PC-9 (cell line): ENCODE results near the gene SULT1B1. TPM values are rescaled to one million over a fixed set of nuclear protein-coding genes. Genes with fewer than 3 reads are reported as not detected.

Experiments
- BruUV-seq: library from RNA; stranded (reverse); fragments of 400-500 nt; replicated peaks from 2 replicates; lab custom pipeline; 2021; lab: Mats Ljungman, UMichigan
- CTCF ChIA-PET: fragments of 300-600 bp; sonication (Branson Sonifier 250); formaldehyde crosslinking; loops from one replicate; lab custom pipeline; 2022; ENCODE audit warnings: antibody characterized with exemption; lab: Charles Lee
- POLR2A ChIA-PET: fragments of 300-600 bp; sonication (Branson Sonifier 250); formaldehyde crosslinking; loops from one replicate; lab custom pipeline; 2022; ENCODE audit warnings: antibody characterized with exemption; ENCODE audit not compliant: unreplicated experiment; lab: Charles Lee
- DNase-seq, 2 experiments: peaks; one replicate each; pipeline versions ENCODE4 v3.0.0 to v3.0.0-alpha.2; 2015 to 2022; ENCODE audit warnings: mixed read lengths in 1 of 2
- H2AFZ ChIP-seq: fragments of 200-600 bp; sonication (generic); 2 replicates; pipeline ENCODE4 v1.8.1; 2017; ENCODE audit warnings: antibody characterized with exemption
- H3F3A ChIP-seq: fragments of 200-600 bp; sonication (generic); 2 replicates; pipeline ENCODE4 v1.8.1; 2017; ENCODE audit warnings: antibody characterized with exemption, mild to moderate bottlenecking, low read depth; ENCODE audit not compliant: insufficient read depth
- H3K27ac ChIP-seq: fragments of 200-600 bp; sonication (generic); 2 replicates; pipeline ENCODE4 v1.6.1; 2016; ENCODE audit warnings: mixed run types
- H3K27me3 ChIP-seq: fragments of 200-600 bp; sonication (generic); 2 replicates; pipeline ENCODE4 v1.6.1; 2016; ENCODE audit warnings: low read depth, mixed run types; ENCODE audit not compliant: insufficient read depth
- H3K36me3 ChIP-seq: fragments of 200-600 bp; sonication (generic); 2 replicates; pipeline ENCODE4 v1.6.1; 2016; ENCODE audit warnings: low read depth, mixed run types
- H3K4me1 ChIP-seq: fragments of 200-600 bp; sonication (generic); replicated peaks from 2 replicates; pipeline ENCODE4 v1.6.1; 2016; ENCODE audit warnings: mixed run types; ENCODE audit not compliant: insufficient read depth
- H3K4me2 ChIP-seq: fragments of 200-600 bp; sonication (generic); 2 replicates; pipeline ENCODE4 v1.6.1; 2017; ENCODE audit warnings: mixed run types
- H3K4me3 ChIP-seq: fragments of 200-600 bp; sonication (generic); 2 replicates; pipeline ENCODE4 v1.6.1; 2016; ENCODE audit warnings: mixed run types
- H3K79me2 ChIP-seq: fragments of 200-600 bp; sonication (generic); 2 replicates; pipeline ENCODE4 v1.6.1; 2017; ENCODE audit warnings: low read depth, mixed run types
- H3K9me2 ChIP-seq: fragments of 200-600 bp; sonication (generic); 2 replicates; pipeline ENCODE4 v1.8.1; 2017; ENCODE audit warnings: mild to moderate bottlenecking; ENCODE audit not compliant: insufficient read depth
- H3K9me3 ChIP-seq: fragments of 200-600 bp; sonication (generic); 2 replicates; pipeline ENCODE4 v1.8.1; 2016; ENCODE audit warnings: low read depth; ENCODE audit not compliant: insufficient read depth
- H4K20me1 ChIP-seq: fragments of 200-600 bp; sonication (generic); 2 replicates; pipeline ENCODE4 v1.8.1; 2017; ENCODE audit not compliant: insufficient read depth
- EZH2 ChIP-seq: fragments of 200-600 bp; sonication (generic); IDR thresholded peaks from 2 replicates; pipeline ENCODE4 v1.8.0; 2017; ENCODE audit warnings: antibody characterized with exemption, low read depth
- intact Hi-C: fragments of 100-400 bp; cut with micrococcal nuclease; formaldehyde crosslinking; loops from one replicate; pipeline ENCODE4 v1.10.0; 2022; ENCODE audit not compliant: unreplicated experiment
- total RNA-seq: library from RNA; stranded (reverse); gene quantifications from 2 replicates; pipeline ENCODE4 v1.2.3, GENCODE V29; 2021
- TF ChIP-seq, protein P1 (sequence below): fragments of 200-600 bp; sonication (generic); conservative IDR thresholded peaks from 2 replicates; pipeline ENCODE4 v1.6.1; 2017; ENCODE audit warnings: mixed run types, antibody characterized with exemption, mild to moderate bottlenecking, moderate library complexity

SULT1B1 gene
- total RNA-seq, 1 experiment from 2014 or later: 0.24 TPM

DNA sequence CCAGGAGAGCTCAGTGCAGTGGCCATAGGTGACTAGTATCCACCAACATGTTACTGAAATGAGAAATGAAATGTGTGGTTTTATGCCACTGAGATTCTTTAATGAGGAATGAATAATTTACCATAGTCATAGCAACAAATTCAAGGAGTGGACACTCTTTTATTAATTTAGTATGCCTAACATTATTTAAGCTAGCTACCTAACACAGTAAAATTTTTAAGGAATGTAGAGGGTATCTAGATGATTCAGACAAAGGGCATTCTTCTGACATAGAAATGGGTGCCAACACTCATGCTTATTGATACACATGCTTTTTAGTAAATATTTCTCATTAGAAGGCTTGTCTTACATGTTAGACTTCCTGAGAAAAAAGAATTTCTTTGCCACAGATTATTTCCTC lies 33.3 kb upstream of the SULT1B1 start:
- no peak overlapping the region for H3K4me2 ChIP-seq
- BruUV-seq: no TSS peak
- no peaks in the 10 kb centered on the region for H3F3A ChIP-seq
- no peak overlapping the region for H2AFZ ChIP-seq
- no peaks in the 10 kb centered on the region for H4K20me1 ChIP-seq
- no peaks in the 10 kb centered on the region for H3K9me3 ChIP-seq
- intact Hi-C loops: no loop called here
- H3K9me2 ChIP-seq: no peaks in the 10 kb centered on the region
- H3K27ac ChIP-seq: no peak overlapping the region
- ChIA-PET CTCF (no interaction called here), POLR2A (no interaction called here)
- no peak for TF ChIP-seq EZH2
- TF ChIP-seq, protein P1, sequence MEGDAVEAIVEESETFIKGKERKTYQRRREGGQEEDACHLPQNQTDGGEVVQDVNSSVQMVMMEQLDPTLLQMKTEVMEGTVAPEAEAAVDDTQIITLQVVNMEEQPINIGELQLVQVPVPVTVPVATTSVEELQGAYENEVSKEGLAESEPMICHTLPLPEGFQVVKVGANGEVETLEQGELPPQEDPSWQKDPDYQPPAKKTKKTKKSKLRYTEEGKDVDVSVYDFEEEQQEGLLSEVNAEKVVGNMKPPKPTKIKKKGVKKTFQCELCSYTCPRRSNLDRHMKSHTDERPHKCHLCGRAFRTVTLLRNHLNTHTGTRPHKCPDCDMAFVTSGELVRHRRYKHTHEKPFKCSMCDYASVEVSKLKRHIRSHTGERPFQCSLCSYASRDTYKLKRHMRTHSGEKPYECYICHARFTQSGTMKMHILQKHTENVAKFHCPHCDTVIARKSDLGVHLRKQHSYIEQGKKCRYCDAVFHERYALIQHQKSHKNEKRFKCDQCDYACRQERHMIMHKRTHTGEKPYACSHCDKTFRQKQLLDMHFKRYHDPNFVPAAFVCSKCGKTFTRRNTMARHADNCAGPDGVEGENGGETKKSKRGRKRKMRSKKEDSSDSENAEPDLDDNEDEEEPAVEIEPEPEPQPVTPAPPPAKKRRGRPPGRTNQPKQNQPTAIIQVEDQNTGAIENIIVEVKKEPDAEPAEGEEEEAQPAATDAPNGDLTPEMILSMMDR: no peak
- no peak for DNase-seq
- no peaks in the 10 kb centered on the region for H3K79me2 ChIP-seq
- no peaks in the 10 kb centered on the region for H3K4me1 ChIP-seq
- H3K4me3 ChIP-seq: no peak overlapping the region
- no peaks in the 10 kb centered on the region for H3K27me3 ChIP-seq
- H3K36me3 ChIP-seq: no peaks in the 10 kb centered on the region

DNA sequence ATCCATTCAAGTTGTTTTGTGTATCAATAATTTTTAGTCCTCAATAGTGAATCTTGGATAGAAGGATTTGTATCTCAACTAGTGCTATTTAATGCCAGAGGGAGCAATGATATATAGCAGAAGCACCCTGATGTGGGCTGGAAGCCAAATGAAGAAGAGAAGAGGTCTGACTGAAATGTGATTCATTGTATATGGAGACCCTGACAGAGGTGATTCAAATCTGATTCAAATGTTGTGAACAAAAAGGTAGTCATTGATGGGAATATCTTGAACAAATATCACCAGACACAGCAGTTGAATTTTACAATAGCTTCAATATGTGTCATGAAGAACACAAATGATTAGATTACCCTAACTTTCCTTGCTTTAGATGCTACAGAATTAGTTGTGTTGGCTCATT lies 27.5 kb upstream of the SULT1B1 start:
- DNase-seq: no peak
- Histone ChIP-seq H3K4me2 (no peak overlapping the region), H4K20me1 (no peaks in the 10 kb centered on the region)

DNA sequence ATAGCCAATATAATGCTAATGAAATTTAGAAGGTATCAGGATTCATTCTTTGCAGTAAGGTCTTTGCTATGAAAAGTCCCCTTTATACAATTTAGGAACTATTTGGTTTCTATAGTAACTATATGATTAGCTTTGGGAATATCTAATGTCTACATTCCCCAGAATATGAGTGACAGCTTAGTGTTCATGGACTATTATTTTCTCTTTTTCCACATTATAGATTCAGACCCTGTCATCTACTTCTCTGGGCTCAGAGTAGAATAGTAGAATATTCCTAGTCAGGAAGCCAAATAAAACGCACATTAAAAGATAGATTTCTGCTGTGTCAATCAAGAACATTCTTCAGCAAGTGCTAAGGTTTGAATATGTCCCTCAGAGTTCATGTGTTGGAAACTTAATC lies 26.1 kb upstream of the SULT1B1 start:
- TF ChIP-seq, protein P1: no peak
- TF ChIP-seq EZH2: no peak
- Histone ChIP-seq H3K9me2 (no peaks in the 10 kb centered on the region), H4K20me1 (no peaks in the 10 kb centered on the region), H2AFZ (no peak overlapping the region), H3K27me3 (no peaks in the 10 kb centered on the region), H3K4me1 (no peaks in the 10 kb centered on the region), H3F3A (no peaks in the 10 kb centered on the region), H3K27ac (no peak overlapping the region), H3K4me2 (no peak overlapping the region), H3K9me3 (no peaks in the 10 kb centered on the region), H3K36me3 (no peaks in the 10 kb centered on the region), H3K4me3 (no peak overlapping the region), H3K79me2 (no peaks in the 10 kb centered on the region)
- intact Hi-C loops: no loop called here
- CTCF ChIA-PET: no interaction called here
- DNase-seq: no peak
- BruUV-seq: no TSS peak
- POLR2A ChIA-PET: no interaction called here

More for the DNA sequence above, 27.5 kb upstream of the SULT1B1 start:
- TF ChIP-seq EZH2: no peak
- TF ChIP-seq, protein P1: no peak
- Histone ChIP-seq H3K27ac (no peak overlapping the region), H3K4me3 (no peak overlapping the region), H3K79me2 (no peaks in the 10 kb centered on the region), H3K9me3 (no peaks in the 10 kb centered on the region), H2AFZ (no peak overlapping the region), H3K27me3 (no peaks in the 10 kb centered on the region), H3F3A (no peaks in the 10 kb centered on the region), H3K9me2 (no peaks in the 10 kb centered on the region), H3K36me3 (no peaks in the 10 kb centered on the region), H3K4me1 (no peaks in the 10 kb centered on the region)
- BruUV-seq: no TSS peak
- intact Hi-C loops: no loop called here
- POLR2A ChIA-PET: no interaction called here
- CTCF ChIA-PET: no interaction called here
